Liver (tissue), 9 donors: ENCODE measurements around the gene PCDH12. TPM values are rescaled to one million over a fixed set of nuclear protein-coding genes. Genes with fewer than 3 reads are reported as not detected.

Source experiments
- DNase-seq: peaks from one replicate; pipeline ENCODE4 v3.0.0-alpha.2; 2017; ENCODE audit warnings: low spot score
- H3K27ac ChIP-seq, 2 donors: one replicate each; pipeline ENCODE4 v1.7.0; 2013; ENCODE audit warnings: inconsistent platforms in 2 of 2, low read length in 2 of 2, control low read depth in 1 of 2, low read depth in 1 of 2, mild to moderate bottlenecking in 1 of 2
- H3K27me3 ChIP-seq, 4 donors: one replicate each; pipeline versions ENCODE4 v1.6.1 to v1.7.0; 2013; ENCODE audit warnings: low read length in 3 of 4, inconsistent platforms in 1 of 4, mild to moderate bottlenecking in 1 of 4, moderate library complexity in 1 of 4; ENCODE audit not compliant: control insufficient read depth in 4 of 4, insufficient read depth in 4 of 4
- H3K36me3 ChIP-seq, 4 donors: one replicate each; pipeline versions ENCODE4 v1.6.1 to v1.7.0; 2013; ENCODE audit warnings: low read length in 3 of 4, mild to moderate bottlenecking in 3 of 4, low read depth in 1 of 4, moderate library complexity in 1 of 4; ENCODE audit not compliant: control insufficient read depth in 4 of 4, insufficient read depth in 3 of 4
- H3K4me1 ChIP-seq, 4 donors: one replicate each; pipeline versions ENCODE4 v1.6.1 to v1.7.0; 2013; ENCODE audit warnings: low read length in 3 of 4, mild to moderate bottlenecking in 3 of 4, moderate library complexity in 1 of 4; ENCODE audit not compliant: control insufficient read depth in 4 of 4, insufficient read depth in 4 of 4
- H3K4me3 ChIP-seq, 3 donors: one replicate each; pipeline versions ENCODE4 v1.6.1 to v1.7.0; 2013; ENCODE audit warnings: low read length in 3 of 3, control low read depth in 1 of 3, low read depth in 1 of 3, mild to moderate bottlenecking in 1 of 3
- H3K9ac ChIP-seq, 2 donors: one replicate each; pipeline ENCODE4 v1.7.0; 2013; ENCODE audit warnings: low read length in 2 of 2, mild to moderate bottlenecking in 2 of 2, moderate library complexity in 2 of 2, control low read depth in 1 of 2, low read depth in 1 of 2
- H3K9me3 ChIP-seq, 4 donors: one replicate each; pipeline versions ENCODE4 v1.6.1 to v1.7.0; 2013; ENCODE audit warnings: low read length in 3 of 4; ENCODE audit not compliant: control insufficient read depth in 4 of 4
- CTCF ChIP-seq: fragments of 150-350 bp; IDR thresholded peaks from 2 replicates; pipeline ENCODE4 v1.5.1; 2017; ENCODE audit warnings: improper control_type of control experiment, low read depth, low read length; ENCODE audit not compliant: missing input control
- EGR1 ChIP-seq, 2 donors: IDR thresholded peaks; 2 replicates each; pipeline ENCODE4 v1.6.1; 2016 to 2018; ENCODE audit warnings: antibody characterized with exemption in 2 of 2, low read depth in 2 of 2
- FOXA1 ChIP-seq: IDR thresholded peaks from 2 replicates; pipeline ENCODE4 v1.6.1; 2016; ENCODE audit warnings: antibody characterized with exemption
- FOXA2 ChIP-seq: IDR thresholded peaks from 2 replicates; pipeline ENCODE4 v1.6.1; 2016; ENCODE audit warnings: antibody characterized with exemption
- GABPA ChIP-seq, 2 donors: IDR thresholded peaks in 1 of 2; conservative IDR thresholded peaks in 1 of 2; 2 replicates each; pipeline ENCODE4 v1.6.1; 2016; ENCODE audit warnings: antibody characterized with exemption in 2 of 2, mild to moderate bottlenecking in 1 of 2, moderate library complexity in 1 of 2
- HNF4A ChIP-seq, 2 donors: conservative IDR thresholded peaks; 2 replicates each; pipeline ENCODE4 v1.6.1; 2016; ENCODE audit warnings: antibody characterized with exemption in 2 of 2, mild to moderate bottlenecking in 2 of 2
- HNF4G ChIP-seq: IDR thresholded peaks from 2 replicates; pipeline ENCODE4 v1.6.1; 2016; ENCODE audit warnings: antibody characterized with exemption
- JUND ChIP-seq, 2 donors: IDR thresholded peaks; 2 replicates each; pipeline ENCODE4 v1.6.1; 2016; ENCODE audit warnings: antibody characterized with exemption in 2 of 2
- NR2F2 ChIP-seq: IDR thresholded peaks from 2 replicates; pipeline ENCODE4 v1.6.1; 2016; ENCODE audit warnings: antibody characterized with exemption
- RAD21 ChIP-seq, 2 donors: IDR thresholded peaks; 2 replicates each; pipeline ENCODE4 v1.6.1; 2016; ENCODE audit warnings: antibody characterized with exemption in 2 of 2, mild to moderate bottlenecking in 2 of 2
- RXRA ChIP-seq, 2 donors: IDR thresholded peaks; 2 replicates each; pipeline ENCODE4 v1.6.1; 2017 to 2018; ENCODE audit warnings: antibody characterized with exemption in 2 of 2, mild to moderate bottlenecking in 1 of 2
- SP1 ChIP-seq: IDR thresholded peaks from 2 replicates; pipeline ENCODE4 v1.6.1; 2018; ENCODE audit warnings: antibody characterized with exemption, mild to moderate bottlenecking
- TAF1 ChIP-seq: conservative IDR thresholded peaks from 2 replicates; pipeline ENCODE4 v1.6.1; 2016; ENCODE audit warnings: antibody characterized with exemption, mild to moderate bottlenecking
- YY1 ChIP-seq: IDR thresholded peaks from 2 replicates; pipeline ENCODE4 v1.6.1; 2016; ENCODE audit warnings: antibody characterized with exemption, mild to moderate bottlenecking
- WGBS: extraction: QIAGEN DNeasy Blood & Tissue Kit; methylation state at CpG from one replicate; pipeline ENCODE4 v1.1.7; 2013; 5-methylcytosine and 5-hydroxymethylcytosine counted together
- polyA plus RNA-seq, 2 donors: library from polyadenylated mRNA; stranded (reverse) in 1 of 2; unstranded in 1 of 2; fragments of 200-250 nt in 1 of 2; fragments of >200 nt in 1 of 2; fragmentation: Nextera tagmentation in 1 of 2; extraction: Ambion mirVana in 1 of 2; gene quantifications; one replicate each; pipeline versions ENCODE4 v1.2.1 to v1.2.3, GENCODE V29; 2013 to 2015
- total RNA-seq, 2 donors: library from RNA; depleted of rRNA; stranded (reverse); fragments of >200 nt; gene quantifications; one replicate each; pipeline ENCODE4 v1.2.3, GENCODE V29; 2014
- TF ChIP-seq, protein P1 (sequence below): IDR thresholded peaks from 2 replicates; pipeline ENCODE4 v1.6.1; 2016; ENCODE audit warnings: antibody characterized with exemption
- TF ChIP-seq, protein P2 (sequence below): IDR thresholded peaks from 2 replicates; pipeline ENCODE4 v1.6.1; 2016; ENCODE audit warnings: antibody characterized with exemption
- TF ChIP-seq, protein P3 (sequence below): IDR thresholded peaks from 2 replicates; pipeline ENCODE4 v1.6.1; 2016; ENCODE audit warnings: antibody characterized with exemption, mild to moderate bottlenecking
- TF ChIP-seq, protein P4 (sequence below): IDR thresholded peaks from 2 replicates; pipeline ENCODE4 v1.6.1; 2016; ENCODE audit warnings: antibody characterized with exemption
- donor health status: healthy.
- donor health status: healthy.
- donor health status: healthy.
- donor health status: healthy.
- donor health status: healthy.

Gene PCDH12
- total RNA-seq (1 to 10 TPM; 4.8 to 4.9 TPM), polyA plus RNA-seq (1 to 10 TPM in 1 of 2 donors, under 1 TPM in 1; 0.74 to 2.7 TPM)

DNA sequence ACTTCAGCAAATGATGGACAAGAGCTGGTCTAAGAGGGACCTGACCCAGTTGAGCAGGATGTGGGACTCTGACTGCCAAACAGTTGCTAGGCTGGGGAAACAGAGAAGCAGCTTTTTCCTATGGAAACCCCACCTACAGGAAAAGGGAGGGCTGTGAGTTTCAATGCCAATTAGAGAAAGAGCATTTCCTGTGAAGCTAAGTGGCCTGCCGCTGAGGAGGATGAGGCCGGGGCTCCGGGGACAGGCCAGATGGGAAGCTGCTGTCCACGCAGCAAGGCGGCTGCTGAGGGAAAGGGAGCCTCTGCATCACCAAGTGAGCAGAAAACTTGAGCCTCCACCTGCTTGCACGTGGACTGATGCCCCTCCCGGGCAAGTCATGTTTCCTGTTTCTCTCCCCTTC lies at the start of gene PCDH12:
Gene PCDH12 (minus strand): TSS at position 90 of the 400 bp plus-strand sequence. CDS start 351 bp downstream, outside the sequence.
- Histone ChIP-seq H3K4me3 (peak within 1 kb of the TSS in 1 of 3 donors; percentile 1), H3K36me3 (no peaks in the 10 kb centered on the region), H3K9me3 (no peaks in the 10 kb centered on the region), H3K27me3 (no peaks in the 10 kb centered on the region), H3K4me1 (peaks cover 0 to 12% (median 0%) of the 10 kb centered on the region in 4 donors), H3K9ac (no peak within 1 kb of the TSS), H3K27ac (peak within 1 kb of the TSS in 1 of 2 donors; percentile 10)
- no peak for TF ChIP-seq JUND (IDR thresholded peaks at IDR 0.05)
- no peak for TF ChIP-seq RXRA (IDR thresholded peaks at IDR 0.05)
- no peak for TF ChIP-seq CTCF
- TF ChIP-seq, protein P1, sequence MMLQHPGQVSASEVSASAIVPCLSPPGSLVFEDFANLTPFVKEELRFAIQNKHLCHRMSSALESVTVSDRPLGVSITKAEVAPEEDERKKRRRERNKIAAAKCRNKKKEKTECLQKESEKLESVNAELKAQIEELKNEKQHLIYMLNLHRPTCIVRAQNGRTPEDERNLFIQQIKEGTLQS, result no peak
- TF ChIP-seq, protein P2, sequence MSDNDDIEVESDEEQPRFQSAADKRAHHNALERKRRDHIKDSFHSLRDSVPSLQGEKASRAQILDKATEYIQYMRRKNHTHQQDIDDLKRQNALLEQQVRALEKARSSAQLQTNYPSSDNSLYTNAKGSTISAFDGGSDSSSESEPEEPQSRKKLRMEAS, result peak; percentile 47
- no peak for TF ChIP-seq RAD21 (IDR thresholded peaks at IDR 0.05)
- no peak for TF ChIP-seq FOXA2
- TF ChIP-seq GABPA (IDR thresholded peaks at IDR 0.05 in 1 of 2, conservative IDR thresholded peaks at IDR 0.05 in 1 of 2), result no peak
- TF ChIP-seq, protein P3, sequence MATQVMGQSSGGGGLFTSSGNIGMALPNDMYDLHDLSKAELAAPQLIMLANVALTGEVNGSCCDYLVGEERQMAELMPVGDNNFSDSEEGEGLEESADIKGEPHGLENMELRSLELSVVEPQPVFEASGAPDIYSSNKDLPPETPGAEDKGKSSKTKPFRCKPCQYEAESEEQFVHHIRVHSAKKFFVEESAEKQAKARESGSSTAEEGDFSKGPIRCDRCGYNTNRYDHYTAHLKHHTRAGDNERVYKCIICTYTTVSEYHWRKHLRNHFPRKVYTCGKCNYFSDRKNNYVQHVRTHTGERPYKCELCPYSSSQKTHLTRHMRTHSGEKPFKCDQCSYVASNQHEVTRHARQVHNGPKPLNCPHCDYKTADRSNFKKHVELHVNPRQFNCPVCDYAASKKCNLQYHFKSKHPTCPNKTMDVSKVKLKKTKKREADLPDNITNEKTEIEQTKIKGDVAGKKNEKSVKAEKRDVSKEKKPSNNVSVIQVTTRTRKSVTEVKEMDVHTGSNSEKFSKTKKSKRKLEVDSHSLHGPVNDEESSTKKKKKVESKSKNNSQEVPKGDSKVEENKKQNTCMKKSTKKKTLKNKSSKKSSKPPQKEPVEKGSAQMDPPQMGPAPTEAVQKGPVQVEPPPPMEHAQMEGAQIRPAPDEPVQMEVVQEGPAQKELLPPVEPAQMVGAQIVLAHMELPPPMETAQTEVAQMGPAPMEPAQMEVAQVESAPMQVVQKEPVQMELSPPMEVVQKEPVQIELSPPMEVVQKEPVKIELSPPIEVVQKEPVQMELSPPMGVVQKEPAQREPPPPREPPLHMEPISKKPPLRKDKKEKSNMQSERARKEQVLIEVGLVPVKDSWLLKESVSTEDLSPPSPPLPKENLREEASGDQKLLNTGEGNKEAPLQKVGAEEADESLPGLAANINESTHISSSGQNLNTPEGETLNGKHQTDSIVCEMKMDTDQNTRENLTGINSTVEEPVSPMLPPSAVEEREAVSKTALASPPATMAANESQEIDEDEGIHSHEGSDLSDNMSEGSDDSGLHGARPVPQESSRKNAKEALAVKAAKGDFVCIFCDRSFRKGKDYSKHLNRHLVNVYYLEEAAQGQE, result peak; percentile 66
- peak; percentile 49 for TF ChIP-seq SP1
- no peak for TF ChIP-seq FOXA1
- TF ChIP-seq HNF4G, result no peak
- TF ChIP-seq TAF1, result no peak
- no peak for TF ChIP-seq HNF4A (conservative IDR thresholded peaks at IDR 0.05)
- peak; percentile 70 for TF ChIP-seq NR2F2
- TF ChIP-seq EGR1 (IDR thresholded peaks at IDR 0.05; ENCODE audit: low read depth in 2 of 2), result peak in 1 of 2 donors; percentile 47
- TF ChIP-seq YY1, result no peak
- TF ChIP-seq, protein P4, sequence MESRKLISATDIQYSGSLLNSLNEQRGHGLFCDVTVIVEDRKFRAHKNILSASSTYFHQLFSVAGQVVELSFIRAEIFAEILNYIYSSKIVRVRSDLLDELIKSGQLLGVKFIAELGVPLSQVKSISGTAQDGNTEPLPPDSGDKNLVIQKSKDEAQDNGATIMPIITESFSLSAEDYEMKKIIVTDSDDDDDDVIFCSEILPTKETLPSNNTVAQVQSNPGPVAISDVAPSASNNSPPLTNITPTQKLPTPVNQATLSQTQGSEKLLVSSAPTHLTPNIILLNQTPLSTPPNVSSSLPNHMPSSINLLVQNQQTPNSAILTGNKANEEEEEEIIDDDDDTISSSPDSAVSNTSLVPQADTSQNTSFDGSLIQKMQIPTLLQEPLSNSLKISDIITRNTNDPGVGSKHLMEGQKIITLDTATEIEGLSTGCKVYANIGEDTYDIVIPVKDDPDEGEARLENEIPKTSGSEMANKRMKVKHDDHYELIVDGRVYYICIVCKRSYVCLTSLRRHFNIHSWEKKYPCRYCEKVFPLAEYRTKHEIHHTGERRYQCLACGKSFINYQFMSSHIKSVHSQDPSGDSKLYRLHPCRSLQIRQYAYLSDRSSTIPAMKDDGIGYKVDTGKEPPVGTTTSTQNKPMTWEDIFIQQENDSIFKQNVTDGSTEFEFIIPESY, result no peak
- WGBS, result 69% methylated on average over 7 of the region's 7 CpGs
- DNase-seq, result no peak
